Uterus (tissue), 4 donors: ENCODE data around the gene TLL1. TPM values are rescaled to one million over a fixed set of nuclear protein-coding genes. Genes with fewer than 3 reads are reported as not detected.

ENCODE experiments used
- DNase-seq, 2 donors: peaks; one replicate each; pipeline ENCODE4 v3.0.0-alpha.2; 2019 to 2020
- H3K27ac ChIP-seq, 2 donors: fragments of 200-600 bp; sonication (generic); 1 replicate in 1 of 2; 2 replicates in 1 of 2; pipeline ENCODE4 v1.5.1; 2016 to 2018
- H3K27me3 ChIP-seq, 2 donors: fragments of 200-600 bp; sonication (generic); one replicate each; pipeline ENCODE4 v1.5.1; 2018 to 2019; ENCODE audit warnings: control low read depth in 1 of 2
- H3K36me3 ChIP-seq, 2 donors: fragments of 200-600 bp; sonication (generic); one replicate each; pipeline ENCODE4 v1.5.1; 2019; ENCODE audit warnings: control low read depth in 1 of 2
- H3K4me1 ChIP-seq, 2 donors: fragments of 200-600 bp; sonication (generic); one replicate each; pipeline ENCODE4 v1.5.1; 2018 to 2019; ENCODE audit warnings: control low read depth in 1 of 2
- H3K4me3 ChIP-seq, 2 donors: fragments of 200-600 bp; sonication (generic); 1 replicate in 1 of 2; 2 replicates in 1 of 2; pipeline ENCODE4 v1.5.1; 2018 to 2019; ENCODE audit warnings: mild to moderate bottlenecking in 1 of 2
- H3K9me3 ChIP-seq, 2 donors: fragments of 200-600 bp; sonication (generic); one replicate each; pipeline ENCODE4 v1.5.1; 2019; ENCODE audit warnings: control low read depth in 1 of 2
- CTCF ChIP-seq, 4 experiments: fragments of 200-600 bp in 2 of 4; fragments of 450-650 bp in 2 of 4; sonication (generic) in 2 of 4; IDR thresholded peaks; one replicate each; pipeline ENCODE4 v1.5.1; 2016 to 2019; ENCODE audit warnings: antibody characterized with exemption in 4 of 4, mild to moderate bottlenecking in 2 of 4, moderate library complexity in 1 of 4
- POLR2A ChIP-seq, 2 donors: fragments of 450-650 bp; IDR thresholded peaks; one replicate each; pipeline ENCODE4 v1.6.1; 2016; ENCODE audit warnings: antibody characterized with exemption in 2 of 2, mild to moderate bottlenecking in 1 of 2, moderate library complexity in 1 of 2
- intact Hi-C: fragments of 100-400 bp; cut with DNase I; formaldehyde crosslinking; loops from one replicate; pipeline ENCODE4 v1.15.1; 2023; ENCODE audit warnings: low total_unique reads
- total RNA-seq, 4 donors: library from RNA; depleted of rRNA in 3 of 4; stranded (reverse); fragments of >200 nt in 3 of 4; gene quantifications; one replicate each; pipeline versions ENCODE4 v1.1.0 to v1.2.4, GENCODE V29; 2014 to 2023
- donor health status: DM: yes; HTN: yes; CAD: no.

The TLL1 gene
- total RNA-seq, 4 donors from 2014 or later, result 9.7 to 16.6 (median 13.8) TPM

GRCh38 chr4:166045457-166045856 is 172.4 kb downstream of the TLL1 start:
- no peaks in the 10 kb centered on the region for H3K36me3 ChIP-seq
- H3K4me1 ChIP-seq, result no peaks in the 10 kb centered on the region
- TF ChIP-seq CTCF (IDR thresholded peaks at IDR 0.05) (no peak), POLR2A (IDR thresholded peaks at IDR 0.05) (no peak)
- no peak overlapping the region for H3K27ac ChIP-seq
- no peak for DNase-seq
- H3K9me3 ChIP-seq, result no peaks in the 10 kb centered on the region
- no peaks in the 10 kb centered on the region for H3K27me3 ChIP-seq
- no peak overlapping the region for H3K4me3 ChIP-seq
- intact Hi-C loops, result no loop called here

DNA sequence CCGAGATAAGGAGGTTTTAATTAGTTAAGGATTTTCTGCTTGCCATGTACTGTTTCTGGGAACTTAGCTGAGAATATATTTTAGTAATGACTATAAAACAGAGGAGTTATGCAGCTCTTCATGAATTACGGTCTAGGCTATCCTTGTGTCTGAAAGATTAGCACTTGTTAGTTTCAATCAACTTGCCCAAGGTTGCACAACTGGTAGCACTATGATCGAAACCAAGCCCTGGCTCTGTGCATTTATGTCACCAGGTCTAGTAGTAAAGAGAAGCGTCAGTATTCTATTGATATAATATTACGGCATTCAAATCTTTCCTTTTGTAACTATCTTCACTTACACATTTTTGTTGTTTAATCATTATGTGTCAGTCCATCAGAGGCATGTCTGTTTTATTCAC is 176.0 kb downstream of the TLL1 start:
- Histone ChIP-seq H3K27ac (no peak overlapping the region), H3K36me3 (no peaks in the 10 kb centered on the region), H3K27me3 (no peaks in the 10 kb centered on the region), H3K9me3 (no peaks in the 10 kb centered on the region), H3K4me3 (no peak overlapping the region), H3K4me1 (no peaks in the 10 kb centered on the region)
- TF ChIP-seq POLR2A (IDR thresholded peaks at IDR 0.05) (no peak), CTCF (IDR thresholded peaks at IDR 0.05) (no peak)
- intact Hi-C loops, result no loop called here
- no peak for DNase-seq

- no peak overlapping the region for H3K27ac ChIP-seq
- no peak for TF ChIP-seq CTCF (IDR thresholded peaks at IDR 0.05)
- TF ChIP-seq POLR2A (IDR thresholded peaks at IDR 0.05), result no peak
- H3K9me3 ChIP-seq, result no peaks in the 10 kb centered on the region
- H3K36me3 ChIP-seq, result no peaks in the 10 kb centered on the region
- no peak for DNase-seq
- no peaks in the 10 kb centered on the region for H3K27me3 ChIP-seq
- no peaks in the 10 kb centered on the region for H3K4me1 ChIP-seq
- intact Hi-C loops, result no loop called here
- no peak overlapping the region for H3K4me3 ChIP-seq
These were observed 191.7 kb downstream of the TLL1 start for GRCh38 chr4:166064721-166065120.

DNA sequence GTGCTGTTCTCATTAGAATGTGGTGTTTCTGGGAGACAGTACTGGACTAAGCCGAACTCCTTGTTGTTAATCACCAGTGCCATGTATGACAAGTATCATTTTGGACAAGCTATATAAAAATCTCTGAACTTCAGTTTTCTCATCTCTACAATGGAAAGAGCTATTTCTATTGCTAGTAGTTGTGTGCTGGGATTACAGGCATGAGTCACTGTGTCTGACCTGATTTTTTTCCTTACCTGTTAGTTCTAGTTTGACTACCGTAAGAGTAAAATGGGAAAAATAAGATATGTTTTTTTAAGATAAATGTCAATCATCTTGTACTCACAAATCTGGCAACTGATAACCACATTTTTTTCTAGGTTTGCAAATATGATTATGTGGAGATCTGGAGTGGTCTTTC is 192.3 kb downstream of the TLL1 start:
- DNase-seq, result no peak
- no peak overlapping the region for H3K4me3 ChIP-seq
- no peak for TF ChIP-seq CTCF (IDR thresholded peaks at IDR 0.05)
- TF ChIP-seq POLR2A (IDR thresholded peaks at IDR 0.05), result no peak
- no peaks in the 10 kb centered on the region for H3K27me3 ChIP-seq
- no peaks in the 10 kb centered on the region for H3K36me3 ChIP-seq
- no peaks in the 10 kb centered on the region for H3K9me3 ChIP-seq
- no peak overlapping the region for H3K27ac ChIP-seq
- H3K4me1 ChIP-seq, result no peaks in the 10 kb centered on the region
- intact Hi-C loops, result no loop called here

GRCh38 chr4:166066936-166067335 is 193.9 kb downstream of the TLL1 start:
- Histone ChIP-seq H3K4me3 (no peak overlapping the region), H3K9me3 (no peaks in the 10 kb centered on the region), H3K36me3 (no peaks in the 10 kb centered on the region), H3K4me1 (no peaks in the 10 kb centered on the region), H3K27ac (no peak overlapping the region), H3K27me3 (no peaks in the 10 kb centered on the region)
- intact Hi-C loops, result no loop called here
- TF ChIP-seq CTCF (IDR thresholded peaks at IDR 0.05), result no peak
- TF ChIP-seq POLR2A (IDR thresholded peaks at IDR 0.05), result no peak
- DNase-seq, result no peak
